H1 (cell line): Measurements from ENCODE around the gene FGGY.

Experiments used
- ATF2 ChIP-seq: IDR thresholded peaks from 2 replicates; pipeline ENCODE4 v1.6.1; 2012; ENCODE audit warnings: low read length, inconsistent platforms
- CHD2 ChIP-seq: IDR thresholded peaks from 2 replicates; pipeline ENCODE4 v1.6.1; 2012; ENCODE audit warnings: low read length, improper control_type of control experiment
- MAFK ChIP-seq: IDR thresholded peaks from 2 replicates; pipeline ENCODE4 v1.6.1; 2012; ENCODE audit warnings: low read depth, mild to moderate bottlenecking, improper control_type of control experiment, low read length
- TF ChIP-seq, protein P1 (sequence below), 3 experiments: IDR thresholded peaks; 1 replicate in 2 of 3; 2 replicates in 1 of 3; pipeline versions ENCODE4 v1.5.1 to v1.6.1; 2011; ENCODE audit warnings: low read length in 3 of 3, mild to moderate bottlenecking in 3 of 3, inconsistent platforms in 2 of 3, low read depth in 1 of 3, moderate library complexity in 1 of 3; ENCODE audit not compliant: insufficient read depth in 1 of 3; ENCODE audit errors: control extremely low read depth in 1 of 3

- TF ChIP-seq, protein P1, sequence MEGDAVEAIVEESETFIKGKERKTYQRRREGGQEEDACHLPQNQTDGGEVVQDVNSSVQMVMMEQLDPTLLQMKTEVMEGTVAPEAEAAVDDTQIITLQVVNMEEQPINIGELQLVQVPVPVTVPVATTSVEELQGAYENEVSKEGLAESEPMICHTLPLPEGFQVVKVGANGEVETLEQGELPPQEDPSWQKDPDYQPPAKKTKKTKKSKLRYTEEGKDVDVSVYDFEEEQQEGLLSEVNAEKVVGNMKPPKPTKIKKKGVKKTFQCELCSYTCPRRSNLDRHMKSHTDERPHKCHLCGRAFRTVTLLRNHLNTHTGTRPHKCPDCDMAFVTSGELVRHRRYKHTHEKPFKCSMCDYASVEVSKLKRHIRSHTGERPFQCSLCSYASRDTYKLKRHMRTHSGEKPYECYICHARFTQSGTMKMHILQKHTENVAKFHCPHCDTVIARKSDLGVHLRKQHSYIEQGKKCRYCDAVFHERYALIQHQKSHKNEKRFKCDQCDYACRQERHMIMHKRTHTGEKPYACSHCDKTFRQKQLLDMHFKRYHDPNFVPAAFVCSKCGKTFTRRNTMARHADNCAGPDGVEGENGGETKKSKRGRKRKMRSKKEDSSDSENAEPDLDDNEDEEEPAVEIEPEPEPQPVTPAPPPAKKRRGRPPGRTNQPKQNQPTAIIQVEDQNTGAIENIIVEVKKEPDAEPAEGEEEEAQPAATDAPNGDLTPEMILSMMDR (IDR thresholded peaks at IDR 0.05; ENCODE audit: control extremely low read depth in 1 of 3, insufficient read depth in 1 of 3, low read depth in 1 of 3, low read length in 3 of 3): no peak
- TF ChIP-seq MAFK (no peak), ATF2 (no peak), CHD2 (no peak)
These were observed 10.7 kb downstream of the FGGY start for GRCh38 chr1:59307591-59307990.
